ENCODE results near the gene PDE4D.

DNA sequence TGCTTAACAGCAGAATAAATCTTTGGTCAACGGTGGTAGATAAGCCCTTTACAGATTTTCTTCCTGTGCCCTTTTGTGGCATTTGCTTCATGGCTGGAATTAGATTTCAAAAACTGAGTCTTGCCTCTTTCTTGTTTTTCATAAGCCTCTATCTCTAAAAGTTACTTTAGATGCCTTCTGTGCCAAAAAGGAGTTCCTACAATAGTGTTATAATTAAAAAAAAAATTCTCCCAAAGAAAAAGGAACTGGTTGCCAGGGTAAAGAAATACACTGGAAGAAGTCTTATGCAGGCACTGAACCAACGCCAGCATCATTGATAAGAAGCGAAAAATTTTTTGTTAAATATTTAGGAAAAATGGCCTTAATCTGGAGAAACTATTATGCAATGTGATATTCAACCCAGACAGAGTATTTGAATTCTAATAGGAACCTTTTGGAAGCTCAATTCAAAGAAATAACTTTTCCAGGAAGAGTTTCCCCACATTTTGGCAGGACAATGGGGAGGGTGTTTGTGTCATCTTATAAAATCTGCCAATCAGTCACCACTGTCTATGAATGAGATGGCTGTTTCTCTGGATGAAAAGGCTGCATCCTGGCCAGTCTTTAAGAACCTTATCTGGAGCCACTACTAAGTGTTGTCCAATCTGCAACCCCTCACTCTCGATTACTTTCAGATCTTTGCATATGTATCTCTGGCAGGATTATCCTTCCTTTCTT, 608.1 kb downstream of the PDE4D start:
- TF ChIP-seq, protein P1, sequence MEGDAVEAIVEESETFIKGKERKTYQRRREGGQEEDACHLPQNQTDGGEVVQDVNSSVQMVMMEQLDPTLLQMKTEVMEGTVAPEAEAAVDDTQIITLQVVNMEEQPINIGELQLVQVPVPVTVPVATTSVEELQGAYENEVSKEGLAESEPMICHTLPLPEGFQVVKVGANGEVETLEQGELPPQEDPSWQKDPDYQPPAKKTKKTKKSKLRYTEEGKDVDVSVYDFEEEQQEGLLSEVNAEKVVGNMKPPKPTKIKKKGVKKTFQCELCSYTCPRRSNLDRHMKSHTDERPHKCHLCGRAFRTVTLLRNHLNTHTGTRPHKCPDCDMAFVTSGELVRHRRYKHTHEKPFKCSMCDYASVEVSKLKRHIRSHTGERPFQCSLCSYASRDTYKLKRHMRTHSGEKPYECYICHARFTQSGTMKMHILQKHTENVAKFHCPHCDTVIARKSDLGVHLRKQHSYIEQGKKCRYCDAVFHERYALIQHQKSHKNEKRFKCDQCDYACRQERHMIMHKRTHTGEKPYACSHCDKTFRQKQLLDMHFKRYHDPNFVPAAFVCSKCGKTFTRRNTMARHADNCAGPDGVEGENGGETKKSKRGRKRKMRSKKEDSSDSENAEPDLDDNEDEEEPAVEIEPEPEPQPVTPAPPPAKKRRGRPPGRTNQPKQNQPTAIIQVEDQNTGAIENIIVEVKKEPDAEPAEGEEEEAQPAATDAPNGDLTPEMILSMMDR (IDR thresholded peaks at IDR 0.05): no peak
- no peak for TF ChIP-seq POLR2A (IDR thresholded peaks at IDR 0.05)
- no peak for TF ChIP-seq POLR2AphosphoS5 (IDR thresholded peaks at IDR 0.05)
- no peak for TF ChIP-seq EP300 (IDR thresholded peaks at IDR 0.05)
